ENCODE results near the gene ABCA5. TPM values are rescaled to one million over a fixed set of nuclear protein-coding genes. Genes with fewer than 3 reads are reported as not detected.

ABCA5 gene
- total RNA-seq, 1 donor from 2014 or later = 20.7 TPM

DNA sequence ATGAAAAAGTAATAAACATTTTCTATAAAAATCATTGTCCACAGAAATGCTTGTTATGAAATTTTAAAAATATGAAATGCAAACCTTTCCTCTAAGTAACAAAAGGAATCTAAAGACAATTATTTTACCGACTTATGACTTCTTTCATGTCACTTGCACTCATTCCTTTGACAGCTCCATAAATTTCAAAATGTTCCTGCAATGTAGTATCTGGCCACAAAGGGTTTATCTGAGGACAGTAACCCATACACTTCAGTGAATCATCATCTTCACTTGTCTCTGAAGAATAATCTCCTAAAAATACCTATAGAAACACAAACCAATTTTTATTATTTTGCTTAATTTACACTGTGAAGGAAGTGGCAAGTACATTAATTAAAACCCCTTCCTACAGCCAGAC, 72.7 kb downstream of the ABCA5 start:
- intact Hi-C loops (cut with DNase I) = no loop called here
- no peaks in the 10 kb centered on the region for H3K9me3 ChIP-seq
- no peak for DNase-seq
- H3K27ac ChIP-seq = no peak overlapping the region
- no peaks in the 10 kb centered on the region for H3K27me3 ChIP-seq
- no peak for ATAC-seq
- peaks cover 19% of the 10 kb centered on the region for H3K36me3 ChIP-seq
- H3K4me1 ChIP-seq = no peaks in the 10 kb centered on the region
- H3K4me3 ChIP-seq = no peak overlapping the region
- TF ChIP-seq, protein P1, sequence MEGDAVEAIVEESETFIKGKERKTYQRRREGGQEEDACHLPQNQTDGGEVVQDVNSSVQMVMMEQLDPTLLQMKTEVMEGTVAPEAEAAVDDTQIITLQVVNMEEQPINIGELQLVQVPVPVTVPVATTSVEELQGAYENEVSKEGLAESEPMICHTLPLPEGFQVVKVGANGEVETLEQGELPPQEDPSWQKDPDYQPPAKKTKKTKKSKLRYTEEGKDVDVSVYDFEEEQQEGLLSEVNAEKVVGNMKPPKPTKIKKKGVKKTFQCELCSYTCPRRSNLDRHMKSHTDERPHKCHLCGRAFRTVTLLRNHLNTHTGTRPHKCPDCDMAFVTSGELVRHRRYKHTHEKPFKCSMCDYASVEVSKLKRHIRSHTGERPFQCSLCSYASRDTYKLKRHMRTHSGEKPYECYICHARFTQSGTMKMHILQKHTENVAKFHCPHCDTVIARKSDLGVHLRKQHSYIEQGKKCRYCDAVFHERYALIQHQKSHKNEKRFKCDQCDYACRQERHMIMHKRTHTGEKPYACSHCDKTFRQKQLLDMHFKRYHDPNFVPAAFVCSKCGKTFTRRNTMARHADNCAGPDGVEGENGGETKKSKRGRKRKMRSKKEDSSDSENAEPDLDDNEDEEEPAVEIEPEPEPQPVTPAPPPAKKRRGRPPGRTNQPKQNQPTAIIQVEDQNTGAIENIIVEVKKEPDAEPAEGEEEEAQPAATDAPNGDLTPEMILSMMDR (IDR thresholded peaks at IDR 0.05) = no peak

DNA sequence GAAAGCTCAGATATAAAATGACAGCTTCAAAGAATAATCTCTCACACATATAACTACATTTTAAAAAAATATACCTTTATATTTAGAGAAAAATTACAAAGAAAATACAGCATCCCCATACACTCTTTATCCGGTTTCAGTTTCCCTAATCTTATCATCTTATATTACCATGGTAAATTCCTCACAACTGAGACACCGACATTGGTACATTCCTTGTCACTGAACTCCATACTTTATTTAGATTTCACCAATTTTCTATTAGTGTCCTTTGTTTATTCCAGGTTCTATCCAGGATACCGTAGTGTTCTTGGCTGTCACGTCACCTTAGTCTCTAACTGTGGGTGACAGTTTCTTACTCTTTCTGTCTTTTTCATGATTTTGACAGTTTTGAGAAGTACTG, 76.3 kb downstream of the ABCA5 start:
- peaks cover 19% of the 10 kb centered on the region for H3K36me3 ChIP-seq
- H3K27me3 ChIP-seq = no peaks in the 10 kb centered on the region
- H3K4me3 ChIP-seq = no peak overlapping the region
- TF ChIP-seq, protein P1 (IDR thresholded peaks at IDR 0.05) = no peak
- H3K4me1 ChIP-seq = no peaks in the 10 kb centered on the region
- intact Hi-C loops (cut with DNase I) = no loop called here
- ATAC-seq (no peak), DNase-seq (no peak)
- no peak overlapping the region for H3K27ac ChIP-seq
- H3K9me3 ChIP-seq = no peaks in the 10 kb centered on the region

DNA sequence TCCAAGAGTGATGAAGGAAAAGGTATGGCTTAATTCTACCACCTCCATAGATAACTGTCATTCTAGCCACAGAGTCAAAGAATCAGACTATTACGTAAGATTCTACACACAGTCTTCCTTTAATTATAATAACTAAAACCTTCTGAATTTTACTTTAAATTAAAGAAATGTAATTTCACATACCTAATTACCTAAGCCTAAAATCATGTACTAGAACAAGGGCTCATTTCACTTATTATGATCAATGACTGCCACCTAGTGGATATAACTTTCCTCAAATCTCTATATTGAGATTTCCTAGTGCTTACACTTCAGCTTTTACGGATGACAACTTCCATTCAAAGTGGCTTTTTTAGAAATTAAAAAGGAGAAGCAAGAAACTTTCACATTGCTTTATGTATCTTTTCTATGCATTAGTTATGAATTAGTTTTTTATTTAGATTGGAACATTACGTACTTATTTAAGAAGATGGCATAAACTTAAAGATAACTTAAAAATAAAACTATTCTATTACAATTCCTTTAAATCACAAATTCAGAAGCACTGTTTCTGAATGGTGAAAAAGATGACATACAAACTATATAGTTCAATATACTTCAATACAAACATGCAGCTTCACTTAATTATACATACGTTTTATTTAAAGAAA, 80.1 kb downstream of the ABCA5 start:
- peaks cover 3% of the 10 kb centered on the region for H3K36me3 ChIP-seq
- ATAC-seq (peak; percentile 47), DNase-seq (no peak)
- TF ChIP-seq, protein P1 (IDR thresholded peaks at IDR 0.05) = peak; percentile 66
- intact Hi-C loops (cut with DNase I) = no loop called here
- no peaks in the 10 kb centered on the region for H3K27me3 ChIP-seq
- no peaks in the 10 kb centered on the region for H3K4me1 ChIP-seq
- no peak overlapping the region for H3K27ac ChIP-seq
- no peaks in the 10 kb centered on the region for H3K9me3 ChIP-seq
- no peak overlapping the region for H3K4me3 ChIP-seq

DNA sequence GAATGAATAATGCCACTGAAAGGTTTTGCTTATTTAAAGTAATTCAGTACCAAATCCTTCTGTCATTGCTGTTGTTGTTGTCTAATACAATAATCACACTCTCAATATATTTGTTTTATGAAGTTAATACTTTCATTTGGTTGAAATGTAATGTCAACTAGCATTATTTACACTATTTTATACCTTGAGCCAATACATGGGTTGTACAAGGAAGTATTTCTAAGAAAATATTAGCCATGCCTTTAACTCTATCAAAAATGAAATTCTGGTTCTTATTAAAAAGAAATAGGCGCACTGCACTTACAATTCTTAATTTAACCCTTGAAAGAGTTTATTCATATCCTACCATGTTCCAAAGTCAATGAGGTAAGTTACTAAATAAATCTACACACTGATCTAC, 80.7 kb downstream of the ABCA5 start:
- Histone ChIP-seq H3K9me3 (no peaks in the 10 kb centered on the region), H3K27ac (no peak overlapping the region), H3K4me3 (no peak overlapping the region), H3K4me1 (no peaks in the 10 kb centered on the region), H3K27me3 (no peaks in the 10 kb centered on the region), H3K36me3 (peaks cover 3% of the 10 kb centered on the region)
- TF ChIP-seq, protein P1 (IDR thresholded peaks at IDR 0.05) = no peak
- intact Hi-C loops (cut with DNase I) = no loop called here
- ATAC-seq (no peak), DNase-seq (no peak)

DNA sequence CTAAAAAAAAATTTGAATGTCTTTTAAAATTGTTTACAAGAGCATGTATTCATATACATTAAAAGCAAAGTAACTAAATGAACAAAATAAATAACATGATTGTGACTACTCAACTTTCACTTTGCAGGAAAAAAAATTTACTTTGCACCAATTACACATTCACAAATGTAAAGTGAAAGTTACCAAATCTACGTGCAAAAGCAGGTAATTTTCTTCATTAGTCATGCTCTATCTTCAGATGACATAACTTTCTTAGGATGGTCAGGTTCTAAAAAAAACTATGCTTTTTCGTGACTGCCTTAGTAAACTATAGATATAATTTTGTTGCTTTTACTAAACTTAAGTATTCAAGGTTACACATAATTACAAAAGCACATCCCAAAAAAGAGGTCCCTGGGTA, 81.3 kb downstream of the ABCA5 start:
- no peak overlapping the region for H3K27ac ChIP-seq
- ATAC-seq (no peak), DNase-seq (no peak)
- intact Hi-C loops (cut with DNase I) = no loop called here
- no peak overlapping the region for H3K4me3 ChIP-seq
- H3K27me3 ChIP-seq = no peaks in the 10 kb centered on the region
- no peaks in the 10 kb centered on the region for H3K9me3 ChIP-seq
- H3K4me1 ChIP-seq = no peaks in the 10 kb centered on the region
- peaks cover 3% of the 10 kb centered on the region for H3K36me3 ChIP-seq
- TF ChIP-seq, protein P1 (IDR thresholded peaks at IDR 0.05) = no peak

Measured in upper lobe of right lung (tissue), 1 donor.